ENCODE measurements around the gene KRTAP4-12.
"Not testable (repeated sequence)": the region's sequence is repeated elsewhere in the genome, so short reads cannot be mapped to it uniquely, and the experiment has no call there.

Gene KRTAP4-12

DNA sequence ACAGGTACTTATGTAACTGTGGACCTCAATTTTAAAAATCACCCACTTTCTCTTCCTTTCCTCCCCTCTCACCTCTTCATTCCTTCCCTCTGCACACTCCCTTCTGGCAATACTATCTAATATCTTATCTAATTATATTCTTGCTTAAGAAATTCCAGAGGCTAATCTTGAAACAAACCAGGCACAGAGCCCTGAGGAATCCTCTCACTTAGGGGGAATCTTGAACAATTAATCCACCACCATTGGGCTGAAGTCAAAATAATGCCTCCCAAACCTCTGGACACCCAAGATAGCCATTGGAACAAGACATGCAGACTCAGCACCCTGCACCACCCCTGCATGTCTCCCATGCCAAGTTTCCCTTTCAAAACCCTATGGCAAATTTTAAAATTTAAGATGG, 17.4 kb upstream of the KRTAP4-12 start:
- Mint-ChIP-seq H3K27ac (no peak overlapping the region), H3K4me3 (no peak overlapping the region), H3K36me3 (peaks cover 18% of the 10 kb centered on the region), H3K4me1 (ENCODE audit: low read depth) (no peaks in the 10 kb centered on the region), H3K27me3 (no peaks in the 10 kb centered on the region), H3K9me3 (ENCODE audit: low read depth) (peaks cover 27% of the 10 kb centered on the region)

DNA sequence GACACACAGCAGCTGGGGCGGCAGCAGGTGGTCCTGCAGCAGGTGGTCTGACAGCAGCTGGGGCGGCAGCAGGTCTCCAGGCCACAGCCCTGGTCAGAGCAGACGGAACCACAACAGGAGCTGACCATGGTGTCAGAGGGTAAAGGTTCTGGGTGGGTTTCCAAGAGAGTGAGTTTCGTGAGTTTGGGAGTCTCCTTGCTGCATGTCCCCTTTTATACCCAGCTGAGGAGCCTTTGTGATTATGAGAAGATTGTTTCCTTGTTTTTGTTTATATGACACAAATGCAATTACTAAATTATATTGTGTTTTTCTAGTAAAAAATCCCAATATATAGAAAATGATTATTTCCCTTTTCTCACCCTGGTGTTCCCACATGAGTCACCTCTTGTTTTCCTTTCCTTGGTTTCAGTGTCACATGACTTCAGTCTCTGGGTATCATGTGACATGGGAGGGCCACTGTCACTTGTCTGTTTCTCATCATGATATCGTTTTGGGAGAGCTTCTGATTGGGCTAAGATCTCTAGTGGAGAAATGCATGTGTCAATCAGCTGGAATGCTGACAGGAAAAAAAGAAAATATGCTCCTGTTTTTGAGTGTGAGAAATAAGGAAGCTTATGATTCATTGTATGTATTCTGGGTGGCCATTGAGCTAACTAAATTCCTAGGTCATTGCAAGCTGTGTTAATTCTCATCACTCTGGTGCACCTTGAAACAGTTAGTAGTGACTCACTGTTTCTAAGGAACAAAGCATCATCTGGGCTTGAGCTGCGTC, 16.6 kb upstream of the KRTAP4-12 start, which contains the start of gene KRTAP4-6:
TSS of gene KRTAP4-6 (minus strand) at position 185 of the 772 bp plus-strand sequence. CDS start at position 128, 57 bp downstream.
- H3K27ac Mint-ChIP-seq = no peak within 1 kb of the TSS
- no peaks in the 10 kb centered on the region for H3K27me3 Mint-ChIP-seq
- H3K36me3 Mint-ChIP-seq = peaks cover 18% of the 10 kb centered on the region
- H3K4me3 Mint-ChIP-seq = no peak within 1 kb of the TSS
- peaks cover 28% of the 10 kb centered on the region for H3K9me3 Mint-ChIP-seq (ENCODE audit: low read depth)
- no peaks in the 10 kb centered on the region for H3K4me1 Mint-ChIP-seq (ENCODE audit: low read depth)

DNA sequence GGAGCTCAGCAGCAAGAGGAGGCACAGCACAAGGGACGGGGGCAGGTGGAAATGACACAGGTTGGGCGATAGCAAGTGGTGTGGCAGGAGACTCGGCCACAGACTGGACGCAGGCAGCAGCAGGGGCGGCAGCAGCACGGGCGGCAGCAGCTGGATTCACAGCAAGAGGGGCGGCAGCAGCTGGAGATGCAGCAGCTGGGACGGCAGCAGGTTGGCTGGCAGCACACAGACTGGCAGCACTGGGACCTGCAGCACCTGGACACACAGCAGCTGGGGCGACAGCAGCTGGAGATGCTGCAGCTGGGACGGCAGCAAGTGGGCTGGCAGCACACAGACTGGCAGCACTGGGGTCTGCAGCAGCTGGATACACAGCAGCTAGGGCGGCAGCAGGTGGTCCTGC, 15.9 kb upstream of the KRTAP4-12 start:
- Mint-ChIP-seq H3K9me3 (ENCODE audit: low read depth) (peaks cover 28% of the 10 kb centered on the region), H3K36me3 (peaks cover 18% of the 10 kb centered on the region)
- H3K27ac Mint-ChIP-seq; H3K27me3 Mint-ChIP-seq; H3K4me1 Mint-ChIP-seq (ENCODE audit: low read depth); H3K4me3 Mint-ChIP-seq: not testable (repeated sequence)

DNA sequence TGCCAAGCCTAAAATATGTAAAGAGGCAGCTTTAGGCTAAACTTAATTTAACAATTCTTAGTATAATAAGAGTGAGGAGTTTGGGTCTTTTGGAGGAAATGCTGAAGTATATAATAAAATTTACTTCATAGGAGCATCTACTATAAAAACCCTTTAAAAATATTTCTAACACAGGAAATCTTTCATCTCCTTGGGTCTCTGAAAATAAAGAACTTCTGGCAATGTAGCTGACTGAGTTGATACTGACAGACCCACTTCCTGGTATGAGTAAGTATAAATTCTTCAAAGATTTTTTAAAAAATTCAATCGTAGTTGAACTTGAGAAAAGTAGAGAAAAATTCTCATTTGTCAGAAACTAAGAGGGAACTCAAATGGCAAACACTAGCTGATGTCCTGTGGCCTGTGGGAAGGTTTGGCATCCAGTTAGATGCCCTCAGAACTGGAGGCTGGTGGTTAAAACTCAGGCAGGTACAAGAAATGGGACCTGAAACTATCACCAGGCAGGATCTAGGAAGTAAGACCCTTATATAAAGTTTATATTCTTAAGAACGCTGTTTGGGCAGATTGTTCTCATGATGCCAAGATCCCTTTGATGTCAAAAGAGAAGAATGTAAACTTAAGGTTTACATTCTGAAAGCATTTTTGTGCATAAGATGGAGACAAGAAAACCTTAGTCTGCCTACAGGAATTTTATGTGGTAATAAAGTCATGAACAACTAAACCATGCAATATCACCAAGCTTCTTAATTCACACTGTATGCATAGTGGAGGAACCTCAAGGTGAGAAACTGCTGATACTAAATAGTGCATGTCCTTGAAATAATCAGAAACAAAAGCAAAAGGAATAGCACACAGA, 10.1 kb upstream of the KRTAP4-12 start:
- Mint-ChIP-seq H3K27me3 (no peaks in the 10 kb centered on the region), H3K36me3 (no peaks in the 10 kb centered on the region), H3K27ac (peak overlapping the region; percentile 36), H3K4me1 (ENCODE audit: low read depth) (peaks cover 34% of the 10 kb centered on the region), H3K9me3 (ENCODE audit: low read depth) (peaks cover 7% of the 10 kb centered on the region), H3K4me3 (peak overlapping the region; percentile 33)

DNA sequence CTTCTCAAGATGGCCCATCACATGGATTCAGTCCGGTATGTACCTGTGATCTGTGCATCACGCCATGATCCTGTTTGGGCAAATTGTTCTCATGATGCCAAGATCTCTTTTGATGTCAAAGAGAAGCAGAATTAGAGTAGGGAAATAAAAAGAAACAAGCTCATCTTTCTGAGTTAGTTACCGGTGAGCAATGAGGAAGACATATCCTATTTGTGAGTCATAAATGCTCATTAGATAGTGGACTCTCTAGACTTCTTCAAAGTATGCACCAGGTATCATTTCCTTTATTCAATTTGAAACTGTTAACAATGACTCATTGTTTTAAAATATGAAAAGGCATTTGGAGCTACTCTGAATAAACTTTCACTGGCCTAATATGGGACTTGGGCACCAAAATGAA, 8.0 kb upstream of the KRTAP4-12 start:
- peaks cover 3% of the 10 kb centered on the region for H3K9me3 Mint-ChIP-seq (ENCODE audit: low read depth)
- H3K27me3 Mint-ChIP-seq = no peaks in the 10 kb centered on the region
- no peak overlapping the region for H3K4me3 Mint-ChIP-seq
- H3K27ac Mint-ChIP-seq = no peak overlapping the region
- H3K36me3 Mint-ChIP-seq = no peaks in the 10 kb centered on the region
- H3K4me1 Mint-ChIP-seq (ENCODE audit: low read depth) = peaks cover 47% of the 10 kb centered on the region

DNA sequence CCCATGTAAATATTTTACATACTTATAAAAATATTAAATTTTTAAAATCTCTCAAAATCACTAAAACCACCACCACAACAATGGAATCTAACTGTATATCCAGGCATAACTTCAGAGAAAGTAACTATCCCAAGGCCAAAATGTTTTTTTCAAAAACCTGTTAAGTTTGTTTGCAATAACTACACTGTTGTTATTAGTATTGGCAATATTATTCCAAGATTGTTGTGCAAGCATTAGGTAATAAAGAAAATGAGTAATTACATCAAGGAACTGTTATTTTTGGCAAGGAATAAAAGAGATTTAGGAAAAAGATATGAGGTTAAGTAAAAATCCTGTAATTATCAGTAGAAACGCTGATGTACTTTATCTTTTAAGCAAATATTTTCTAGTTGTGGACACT, 3.4 kb upstream of the KRTAP4-12 start:
- Mint-ChIP-seq H3K27me3 (no peaks in the 10 kb centered on the region), H3K9me3 (ENCODE audit: low read depth) (no peaks in the 10 kb centered on the region), H3K27ac (no peak overlapping the region), H3K4me3 (no peak overlapping the region), H3K4me1 (ENCODE audit: low read depth) (peaks cover 68% of the 10 kb centered on the region), H3K36me3 (no peaks in the 10 kb centered on the region)

DNA sequence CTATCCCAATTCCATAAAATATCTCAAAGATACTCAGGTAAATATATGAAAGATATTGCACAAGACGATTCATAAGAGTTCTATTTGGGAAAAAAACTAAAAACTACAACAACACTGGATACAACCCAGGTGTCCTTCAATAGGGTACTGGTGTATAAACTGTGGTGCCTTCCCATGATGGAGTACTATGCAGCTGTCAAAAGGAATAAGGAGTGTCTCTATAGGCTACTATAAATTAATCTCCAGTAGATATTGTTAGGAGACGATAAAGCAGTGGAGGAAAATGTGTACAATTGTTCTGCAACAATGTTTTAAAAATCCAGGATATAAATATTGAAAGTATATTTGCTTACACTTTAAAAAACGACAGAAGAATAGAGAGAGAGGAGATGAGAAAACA, 2.4 kb upstream of the KRTAP4-12 start:
- no peak overlapping the region for H3K27ac Mint-ChIP-seq
- H3K4me1 Mint-ChIP-seq (ENCODE audit: low read depth) = peaks cover 59% of the 10 kb centered on the region
- H3K27me3 Mint-ChIP-seq = no peaks in the 10 kb centered on the region
- no peaks in the 10 kb centered on the region for H3K9me3 Mint-ChIP-seq (ENCODE audit: low read depth)
- H3K36me3 Mint-ChIP-seq = no peaks in the 10 kb centered on the region
- H3K4me3 Mint-ChIP-seq = peak overlapping the region; percentile 14

DNA sequence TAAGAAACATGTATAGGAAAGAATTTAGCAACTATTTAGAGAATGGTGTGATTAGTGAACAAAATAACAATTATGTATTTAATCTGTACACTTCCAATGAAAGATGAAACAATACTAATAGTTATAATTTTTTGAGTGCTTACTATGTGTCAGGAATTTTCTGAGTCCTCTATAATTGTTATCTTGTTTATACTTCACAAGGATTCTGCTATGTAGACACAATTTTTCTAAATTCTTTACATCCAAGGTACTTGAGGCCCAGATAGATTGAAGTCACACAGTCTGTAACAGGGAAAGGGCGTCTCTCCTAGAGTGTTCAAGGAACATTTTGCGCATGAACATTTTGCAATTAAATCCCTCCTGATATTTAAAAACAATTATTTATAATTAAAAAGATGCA, 1.1 kb upstream of the KRTAP4-12 start:
- Mint-ChIP-seq H3K4me1 (ENCODE audit: low read depth) (peaks cover 64% of the 10 kb centered on the region), H3K9me3 (ENCODE audit: low read depth) (no peaks in the 10 kb centered on the region), H3K27me3 (no peaks in the 10 kb centered on the region), H3K36me3 (no peaks in the 10 kb centered on the region), H3K4me3 (peak overlapping the region; percentile 11), H3K27ac (no peak overlapping the region)

DNA sequence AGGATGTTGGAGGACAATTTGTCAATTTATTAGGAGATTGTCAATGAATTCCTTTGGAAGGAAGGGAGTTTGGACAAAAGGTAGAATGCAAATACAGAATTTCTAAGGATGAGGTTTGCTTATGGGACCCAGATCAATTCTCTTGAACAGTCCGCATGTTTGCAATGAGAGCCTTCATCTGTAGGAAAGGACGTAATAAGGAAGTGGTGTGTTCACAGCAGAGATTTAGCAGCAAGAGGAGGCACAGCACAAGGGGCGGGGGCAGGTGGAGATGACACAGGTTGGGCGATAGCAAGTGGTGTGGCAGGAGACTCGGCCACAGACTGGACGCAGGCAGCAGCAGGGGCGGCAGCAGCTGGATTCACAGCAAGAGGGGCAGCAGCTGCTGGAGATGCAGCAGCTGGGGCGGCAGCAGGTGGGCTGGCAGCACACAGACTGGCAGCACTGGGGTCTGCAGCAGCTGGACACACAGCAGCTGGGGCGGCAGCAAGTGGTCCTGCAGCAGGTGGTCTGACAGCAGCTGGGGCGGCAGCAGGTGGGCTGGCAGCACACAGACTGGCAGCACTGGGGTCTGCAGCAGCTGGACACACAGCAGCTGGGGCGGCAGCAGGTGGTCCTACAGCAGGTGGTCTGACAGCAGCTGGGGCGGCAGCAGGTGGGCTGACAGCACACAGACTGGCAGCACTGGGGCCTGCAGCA, 541 bp downstream of the KRTAP4-12 start:
- not testable (repeated sequence) for H3K27me3 Mint-ChIP-seq; H3K9me3 Mint-ChIP-seq (ENCODE audit: low read depth); H3K36me3 Mint-ChIP-seq
- Mint-ChIP-seq H3K27ac (peak overlapping the region; percentile 66), H3K4me3 (peak overlapping the region; percentile 83), H3K4me1 (ENCODE audit: low read depth) (peaks cover 65% of the 10 kb centered on the region)

DNA sequence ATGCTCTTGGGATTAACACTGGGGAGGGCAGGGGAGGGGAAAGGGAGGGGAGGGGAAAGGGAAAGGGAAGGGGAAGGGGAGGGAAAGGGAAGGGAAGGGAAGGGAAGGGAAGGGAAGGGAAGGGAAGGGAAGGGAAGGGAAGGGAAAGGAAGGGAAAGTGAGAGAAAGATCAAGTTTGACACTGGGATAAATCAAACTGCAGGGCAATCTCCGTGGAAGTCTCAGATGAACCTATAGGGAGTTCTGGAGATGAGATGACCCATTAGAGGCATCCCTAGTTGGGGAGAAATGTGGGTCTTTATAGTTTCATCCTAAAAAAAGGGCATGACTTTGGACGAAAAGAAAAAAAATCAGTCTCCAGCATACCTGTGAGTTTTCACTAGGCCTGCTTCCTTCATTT, 2.2 kb downstream of the KRTAP4-12 start:
- H3K36me3 Mint-ChIP-seq = no peaks in the 10 kb centered on the region
- H3K27ac Mint-ChIP-seq = no peak overlapping the region
- H3K4me3 Mint-ChIP-seq = no peak overlapping the region
- no peaks in the 10 kb centered on the region for H3K9me3 Mint-ChIP-seq (ENCODE audit: low read depth)
- H3K4me1 Mint-ChIP-seq (ENCODE audit: low read depth) = peaks cover 60% of the 10 kb centered on the region
- H3K27me3 Mint-ChIP-seq = no peaks in the 10 kb centered on the region

DNA sequence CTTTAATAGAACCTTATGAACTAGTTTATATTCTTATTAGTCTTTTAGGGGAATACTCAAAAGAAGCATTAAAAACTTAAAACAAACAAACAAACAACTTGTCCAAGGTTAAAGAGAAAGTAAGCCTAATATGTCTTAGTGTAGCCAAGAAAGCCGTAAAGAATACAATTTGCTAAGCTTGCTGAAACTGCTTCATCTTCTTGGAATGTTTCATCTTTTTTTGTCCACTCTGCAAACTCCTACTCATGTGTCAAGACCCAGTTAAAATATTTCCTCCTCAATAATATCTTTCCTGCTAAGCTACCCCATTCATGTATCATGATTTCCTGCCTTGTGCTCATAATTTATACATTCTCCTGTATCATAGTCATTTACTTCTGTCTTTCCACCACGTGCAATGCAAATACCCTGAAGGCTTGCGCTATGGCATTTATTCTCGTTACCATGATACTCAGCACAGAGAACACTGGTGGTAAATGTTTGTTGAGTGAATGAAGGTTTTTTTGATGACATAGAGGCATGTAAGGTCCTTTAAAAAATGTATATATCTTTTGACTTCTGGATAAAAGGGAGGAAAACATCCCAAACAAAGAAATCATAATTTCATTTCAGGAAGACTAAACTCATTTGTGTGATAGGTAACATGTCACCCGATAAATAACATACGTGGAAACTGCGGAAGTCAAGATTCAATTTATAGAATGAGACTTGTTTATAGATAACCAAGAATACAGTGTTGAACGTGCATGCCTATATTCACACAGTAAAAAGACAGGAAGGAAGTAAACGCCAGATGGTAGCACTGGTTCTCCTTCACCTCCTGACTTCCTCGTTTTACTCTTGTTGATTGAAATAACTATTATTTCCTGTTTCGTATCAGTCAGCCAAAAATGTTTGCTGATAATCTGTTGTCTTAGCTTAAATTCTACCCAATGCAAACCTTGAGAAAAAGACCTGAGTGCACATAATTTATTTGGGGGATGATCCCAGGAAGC, 4.0 kb downstream of the KRTAP4-12 start:
- Mint-ChIP-seq H3K4me3 (peak overlapping the region; percentile 64), H3K27ac (peak overlapping the region; percentile 77), H3K4me1 (ENCODE audit: low read depth) (peaks cover 43% of the 10 kb centered on the region)
- H3K27me3 Mint-ChIP-seq; H3K36me3 Mint-ChIP-seq; H3K9me3 Mint-ChIP-seq (ENCODE audit: low read depth): not testable (repeated sequence)

DNA sequence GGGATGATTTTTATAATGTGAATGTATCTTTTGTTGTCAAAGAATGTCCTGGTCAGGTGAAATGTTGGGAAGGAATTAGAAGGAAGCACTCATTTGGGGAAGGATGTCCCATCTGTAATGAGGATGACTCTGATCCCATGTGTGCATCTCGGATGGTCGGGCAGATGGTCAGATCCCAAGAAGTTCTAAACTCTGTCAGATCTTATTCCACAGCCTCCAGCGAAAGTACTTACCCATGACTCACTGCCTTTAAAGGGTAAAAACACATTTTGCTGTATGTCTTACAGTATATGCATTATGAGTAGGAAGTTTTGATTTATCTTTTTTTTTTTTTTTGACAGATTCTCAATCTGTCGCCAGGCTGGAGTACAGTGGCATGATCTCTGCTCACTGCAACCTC, 5.3 kb downstream of the KRTAP4-12 start:
- Mint-ChIP-seq H3K27me3 (no peaks in the 10 kb centered on the region), H3K9me3 (ENCODE audit: low read depth) (no peaks in the 10 kb centered on the region), H3K4me3 (no peak overlapping the region), H3K36me3 (no peaks in the 10 kb centered on the region), H3K27ac (no peak overlapping the region), H3K4me1 (ENCODE audit: low read depth) (peaks cover 34% of the 10 kb centered on the region)

DNA sequence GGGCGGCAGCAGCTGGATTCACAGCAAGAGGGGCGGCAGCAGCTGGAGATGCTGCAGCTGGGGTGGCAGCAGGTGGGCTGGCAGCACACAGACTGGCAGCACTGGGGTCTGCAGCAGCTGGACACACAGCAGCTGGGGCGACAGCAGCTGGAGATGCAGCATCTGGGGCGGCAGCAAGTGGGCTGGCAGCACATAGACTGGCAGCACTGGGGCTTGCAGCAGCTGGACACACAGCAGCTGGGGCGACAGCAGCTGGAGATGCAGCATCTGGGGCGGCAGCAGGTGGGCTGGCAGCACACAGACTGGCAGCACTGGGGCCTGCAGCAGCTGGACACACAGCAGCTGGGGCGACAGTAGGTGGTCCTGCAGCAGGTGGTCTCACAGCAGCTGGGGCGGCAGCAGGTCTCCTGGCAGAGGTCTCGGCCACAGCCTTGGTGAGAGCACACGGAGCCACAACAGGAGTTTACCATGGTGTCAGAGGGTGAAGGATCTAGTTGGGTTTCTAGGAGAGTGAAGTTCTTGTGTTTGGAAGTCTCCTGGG, 6.1 kb downstream of the KRTAP4-12 start, which contains the start of gene KRTAP4-11:
TSS of gene KRTAP4-11 (minus strand) at position 528 of the 541 bp plus-strand sequence. CDS start at position 470, 58 bp downstream.
- H3K4me3 Mint-ChIP-seq; H3K36me3 Mint-ChIP-seq; H3K27me3 Mint-ChIP-seq; H3K9me3 Mint-ChIP-seq (ENCODE audit: low read depth); H3K27ac Mint-ChIP-seq: not testable (repeated sequence)
- H3K4me1 Mint-ChIP-seq (ENCODE audit: low read depth) = peaks cover 28% of the 10 kb centered on the region

DNA sequence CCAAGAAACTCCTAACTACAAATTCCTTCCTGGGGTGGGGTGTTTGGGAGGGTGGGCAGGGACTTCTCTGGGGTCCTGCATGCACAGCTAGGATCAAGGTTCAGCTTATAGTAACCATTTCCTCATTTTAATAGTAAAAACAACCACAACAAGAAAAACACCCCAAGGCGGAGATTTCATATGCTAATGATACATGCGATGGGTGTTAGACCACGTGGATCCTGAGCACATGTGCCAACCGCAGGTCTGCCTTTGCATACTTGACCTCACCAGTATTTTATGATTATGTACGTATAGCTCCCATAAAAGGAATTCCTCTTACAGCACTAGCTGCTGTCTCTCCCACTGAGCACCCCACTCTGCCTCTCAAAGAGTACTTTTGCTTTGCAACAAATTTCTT, 7.7 kb downstream of the KRTAP4-12 start:
- Mint-ChIP-seq H3K4me3 (no peak overlapping the region), H3K27ac (no peak overlapping the region), H3K4me1 (ENCODE audit: low read depth) (peaks cover 25% of the 10 kb centered on the region)

More for the DNA sequence above, 7.7 kb downstream of the KRTAP4-12 start:
- no peaks in the 10 kb centered on the region for H3K27me3 Mint-ChIP-seq
- H3K36me3 Mint-ChIP-seq = peaks cover 2% of the 10 kb centered on the region
- H3K9me3 Mint-ChIP-seq (ENCODE audit: low read depth) = no peaks in the 10 kb centered on the region

Measured in activated naive CD8-positive, alpha-beta T cell (primary cell).